HFF-Myc (cell line): ENCODE measurements around the gene SASH1.

Experiments
- DNase-seq: peaks from one replicate; pipeline ENCODE4 v3.0.0-alpha.2; 2011; ENCODE audit warnings: low read depth; ENCODE audit errors: extremely low read depth
- H3K4me3 ChIP-seq: replicated peaks from 2 replicates; pipeline ENCODE4 v1.5.1; 2011; ENCODE audit warnings: low read depth, mild to moderate bottlenecking, control low read depth, low read length
- CTCF ChIP-seq: IDR thresholded peaks from 2 replicates; pipeline ENCODE4 v1.5.1; 2012; ENCODE audit warnings: mild to moderate bottlenecking, low read depth, low read length, control low read depth; ENCODE audit errors: missing control alignments

SASH1 gene

GRCh38 chr6:148564494-148565035, 221.9 kb downstream of the SASH1 start:
- TF ChIP-seq CTCF = no peak
- no peak overlapping the region for H3K4me3 ChIP-seq
- DNase-seq = no peak

GRCh38 chr6:148565321-148565926, 222.8 kb downstream of the SASH1 start:
- TF ChIP-seq CTCF = no peak
- no peak for DNase-seq
- H3K4me3 ChIP-seq = no peak overlapping the region

- H3K4me3 ChIP-seq = no peak overlapping the region
- TF ChIP-seq CTCF = no peak
- DNase-seq = no peak
Measured at GRCh38 chr6:148565930-148566663, 223.5 kb downstream of the SASH1 start.

- no peak overlapping the region for H3K4me3 ChIP-seq
- no peak for TF ChIP-seq CTCF
- no peak for DNase-seq
Measured at GRCh38 chr6:148566664-148567350, 224.2 kb downstream of the SASH1 start.

- H3K4me3 ChIP-seq = no peak overlapping the region
- DNase-seq = no peak
- no peak for TF ChIP-seq CTCF
Measured at GRCh38 chr6:148570456-148570855, 227.8 kb downstream of the SASH1 start.

- no peak for DNase-seq
- TF ChIP-seq CTCF = no peak
Measured at GRCh38 chr6:148572676-148573335, 230.2 kb downstream of the SASH1 start.

More at GRCh38 chr6:148572676-148573335, 230.2 kb downstream of the SASH1 start:
- no peak overlapping the region for H3K4me3 ChIP-seq
